Chondrocyte (in vitro differentiated cells): ENCODE data around the gene FUT3. TPM values are rescaled to one million over a fixed set of nuclear protein-coding genes. Genes with fewer than 3 reads are reported as not detected.
A peak's percentile ranks its signal among the peaks of the same experiment; 100 is the strongest.

Source experiments
- DNase-seq: peaks from one replicate; pipeline ENCODE4 v3.0.0; 2021; ENCODE audit warnings: mixed read lengths, low spot score
- H3K27ac Mint-ChIP-seq: one replicate; pipeline ENCODE4 v1.8.0; 2021; ENCODE audit warnings: mild to moderate bottlenecking, moderate library complexity, mixed read lengths; ENCODE audit not compliant: unreplicated experiment
- H3K27me3 Mint-ChIP-seq: 2 replicates; pipeline ENCODE4 v1.8.0; 2021; ENCODE audit warnings: low read depth, mixed read lengths
- H3K36me3 Mint-ChIP-seq: 2 replicates; pipeline ENCODE4 v1.8.0; 2021; ENCODE audit warnings: low read depth, mixed read lengths
- H3K4me1 Mint-ChIP-seq: 2 replicates; pipeline ENCODE4 v1.8.0; 2021; ENCODE audit warnings: low read depth, mild to moderate bottlenecking, mixed read lengths
- H3K4me3 Mint-ChIP-seq: one replicate; pipeline ENCODE4 v1.8.0; 2021; ENCODE audit warnings: mild to moderate bottlenecking, moderate library complexity, mixed read lengths; ENCODE audit not compliant: unreplicated experiment
- H3K9me3 Mint-ChIP-seq: 2 replicates; pipeline ENCODE4 v1.8.0; 2021; ENCODE audit warnings: low read depth, mixed read lengths
- CTCF ChIP-seq: fragments of 200-600 bp; sonication (generic); IDR thresholded peaks from 2 replicates; pipeline ENCODE4 v1.5.0; 2021; ENCODE audit warnings: antibody characterized with exemption, mild to moderate bottlenecking, moderate library complexity
- total RNA-seq: library from RNA; stranded (reverse); gene quantifications from 3 replicates; pipeline ENCODE4 v1.2.1, GENCODE V29; 2021

Gene FUT3
- total RNA-seq, 1 donor from 2014 or later, result not detected

- DNase-seq, result no peak
These were observed 14.5 kb upstream of the FUT3 start for GRCh38 chr19:5865772-5866171.

GRCh38 chr19:5864725-5865486 is 13.7 kb upstream of the FUT3 start:
- Mint-ChIP-seq H3K9me3 (no peaks in the 10 kb centered on the region), H3K27me3 (peaks cover 13% of the 10 kb centered on the region), H3K4me3 (no peak overlapping the region), H3K27ac (no peak overlapping the region), H3K36me3 (no peaks in the 10 kb centered on the region), H3K4me1 (no peaks in the 10 kb centered on the region)
- TF ChIP-seq CTCF, result peak; percentile 43
- DNase-seq, result no peak

More at GRCh38 chr19:5865772-5866171, 14.5 kb upstream of the FUT3 start:
- TF ChIP-seq CTCF, result no peak
- Mint-ChIP-seq H3K27me3 (peaks cover 13% of the 10 kb centered on the region), H3K36me3 (no peaks in the 10 kb centered on the region), H3K4me3 (no peak overlapping the region), H3K27ac (no peak overlapping the region), H3K9me3 (no peaks in the 10 kb centered on the region), H3K4me1 (peaks cover under 1% of the 10 kb centered on the region)

GRCh38 chr19:5864013-5864720 is 12.9 kb upstream of the FUT3 start:
- TF ChIP-seq CTCF, result no peak
- Mint-ChIP-seq H3K9me3 (no peaks in the 10 kb centered on the region), H3K36me3 (no peaks in the 10 kb centered on the region)

GRCh38 chr19:5863030-5863665 is 11.9 kb upstream of the FUT3 start:
- peaks cover 13% of the 10 kb centered on the region for H3K27me3 Mint-ChIP-seq
- no peak for DNase-seq
- no peaks in the 10 kb centered on the region for H3K36me3 Mint-ChIP-seq
- no peak for TF ChIP-seq CTCF
- H3K9me3 Mint-ChIP-seq, result no peaks in the 10 kb centered on the region
- H3K4me1 Mint-ChIP-seq, result no peaks in the 10 kb centered on the region
- no peak overlapping the region for H3K4me3 Mint-ChIP-seq
- no peak overlapping the region for H3K27ac Mint-ChIP-seq

More at GRCh38 chr19:5864013-5864720, 12.9 kb upstream of the FUT3 start:
- Mint-ChIP-seq H3K27me3 (peaks cover 13% of the 10 kb centered on the region), H3K4me1 (no peaks in the 10 kb centered on the region), H3K27ac (no peak overlapping the region), H3K4me3 (no peak overlapping the region)
- DNase-seq, result no peak
